AG04449 (cell line): Measurements from ENCODE around the gene STK32C.

Source experiments
- CTCF ChIA-PET: fragments of 350-600 bp; formaldehyde crosslinking; extraction: SDS; loops from one replicate; lab custom pipeline; 2021; ENCODE audit warnings: antibody characterized with exemption; lab: Yijun Ruan, JAX
- POLR2A ChIA-PET: fragments of 400-600, 350-600 bp; formaldehyde crosslinking; extraction: SDS; loops from one replicate; lab custom pipeline; 2020; ENCODE audit warnings: antibody characterized with exemption, inconsistent platforms; lab: Yijun Ruan, JAX
- DNase-seq: peaks from one replicate; pipeline ENCODE4 v3.0.0-alpha.2; 2010; ENCODE audit warnings: low read depth, low spot score
- H3K4me3 ChIP-seq: 2 replicates; pipeline ENCODE4 v1.5.1; 2011; ENCODE audit warnings: low read depth, mild to moderate bottlenecking, control low read depth, low read length
- CTCF ChIP-seq: IDR thresholded peaks from one replicate; pipeline ENCODE4 v1.5.1; 2011; ENCODE audit warnings: mild to moderate bottlenecking, moderate library complexity, low read length, control low read depth, inconsistent platforms; ENCODE audit not compliant: insufficient read depth; ENCODE audit errors: missing control alignments

STK32C gene

GRCh38 chr10:132273304-132273944 is 34.3 kb downstream of the STK32C start:
- TF ChIP-seq CTCF, result no peak
- H3K4me3 ChIP-seq, result no peak overlapping the region
- CTCF ChIA-PET, result no interaction called here
- DNase-seq, result no peak
- POLR2A ChIA-PET, result no interaction called here

- ChIA-PET POLR2A (no interaction called here), CTCF (interaction anchor here (0.6 kb wide), 1 partner anchor 9 kb away, joined by 3 read pairs; no protein-coding TSS in a partner anchor)
- no peak for DNase-seq
- H3K4me3 ChIP-seq, result no peak overlapping the region
- TF ChIP-seq CTCF, result no peak
Observed at GRCh38 chr10:132272231-132272971, 35.3 kb downstream of the STK32C start.

GRCh38 chr10:132271458-132272230 is 36.1 kb downstream of the STK32C start:
- ChIA-PET CTCF (no interaction called here), POLR2A (no interaction called here)
- TF ChIP-seq CTCF, result no peak
- DNase-seq, result no peak
- no peak overlapping the region for H3K4me3 ChIP-seq

DNA sequence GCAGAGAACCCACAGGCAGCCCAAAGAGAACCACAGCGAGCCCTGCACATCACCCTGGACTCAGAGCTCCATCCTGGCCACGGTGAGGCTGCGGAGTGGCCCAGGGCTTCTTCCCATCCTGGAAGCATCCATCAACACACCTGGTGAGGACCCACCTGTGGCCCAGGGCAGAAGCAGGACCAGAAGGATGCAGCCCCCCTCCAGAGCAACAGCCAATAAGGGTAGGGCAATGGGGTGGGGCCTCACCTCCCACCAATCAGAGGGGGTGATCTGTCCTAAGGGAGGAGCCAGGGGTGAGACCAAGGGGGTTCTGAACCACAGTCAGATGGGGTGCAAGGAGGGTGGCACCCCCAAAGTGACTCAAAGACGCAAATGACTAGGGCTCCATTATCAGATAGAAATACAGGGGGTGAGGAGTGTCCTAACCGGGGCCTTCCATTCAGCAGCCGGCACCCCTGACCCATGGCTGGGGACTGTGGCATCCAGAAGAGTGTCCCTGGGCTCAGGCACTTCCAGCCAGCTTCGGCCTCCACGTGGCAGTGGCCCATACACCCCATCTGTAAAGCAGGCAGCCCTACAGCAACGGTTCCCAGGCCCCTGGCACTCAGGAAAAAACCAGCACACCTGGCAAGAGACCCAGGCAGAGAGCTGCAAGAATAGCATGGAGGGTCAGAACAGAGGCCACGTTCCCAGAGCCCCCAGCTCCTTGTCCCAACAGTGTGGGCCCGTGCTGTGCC is 36.9 kb downstream of the STK32C start:
- no peak for TF ChIP-seq CTCF
- CTCF ChIA-PET, result no interaction called here
- POLR2A ChIA-PET, result no interaction called here
- H3K4me3 ChIP-seq, result no peak overlapping the region
- DNase-seq, result no peak

- TF ChIP-seq CTCF, result no peak
- no peak for DNase-seq
- ChIA-PET CTCF (no interaction called here), POLR2A (no interaction called here)
- H3K4me3 ChIP-seq, result no peak overlapping the region
Observed at GRCh38 chr10:132270256-132270655, 37.5 kb downstream of the STK32C start.
